ENCODE results near the gene HS1BP3. TPM values are rescaled to one million over a fixed set of nuclear protein-coding genes. Genes with fewer than 3 reads are reported as not detected.

HS1BP3 gene
- total and polyA plus RNA-seq, 9 of the 15 experiments (the other 6 are each of a cell fraction or from before 2014, with no cell fraction given), result 0.41 to 8.3 (median 5.9) TPM

GRCh38 chr2:20654535-20654813 lies 3.6 kb upstream of the HS1BP3 start:
- Histone ChIP-seq H3K27ac (ENCODE audit: extremely low read depth, low read depth, low read length) (no peak overlapping the region), H3K36me3 (ENCODE audit: control insufficient read depth, insufficient read depth, low read length) (no peaks in the 10 kb centered on the region), H2AFZ (ENCODE audit: low read depth, low read length) (no peak overlapping the region), H3K9ac (ENCODE audit: insufficient read depth in 1 of 2, low read depth in 2 of 2, low read length in 2 of 2) (no peak overlapping the region), H3K27me3 (ENCODE audit: control insufficient read depth in 2 of 2, insufficient read depth in 2 of 2, low read length in 2 of 2) (peaks cover 8 to 26% of the 10 kb centered on the region in 2 experiments), H3K9me1 (ENCODE audit: control insufficient read depth, insufficient read depth, low read length) (no peaks in the 10 kb centered on the region), H3K4me3 (no peak overlapping the region), H3K4me2 (ENCODE audit: insufficient read depth, low read length) (no peak overlapping the region), H3K9me3 (replicated peaks; ENCODE audit: control insufficient read depth, insufficient read depth, low read depth, low read length) (no peaks in the 10 kb centered on the region), H3K4me1 (replicated peaks in 1 of 2; ENCODE audit: control insufficient read depth in 2 of 2, insufficient read depth in 2 of 2, low read length in 2 of 2) (peaks cover 6 to 19% of the 10 kb centered on the region in 2 experiments; a peak in 3 of 5 replicates), H3K79me2 (ENCODE audit: control insufficient read depth, insufficient read depth, low read length) (no peaks in the 10 kb centered on the region; the same call in 2 of the 3 replicates), H4K20me1 (replicated peaks; ENCODE audit: control insufficient read depth, insufficient read depth, low read length) (no peaks in the 10 kb centered on the region)
- 29% methylated on average over 2 of the region's 2 CpGs for WGBS (ENCODE audit: insufficient coverage, low coverage, missing lambda C conversion rate)
- DNase-seq (ENCODE audit: extremely low read depth in 1 of 4, low spot score in 3 of 4), result no peak
- ChIA-PET CTCF (ENCODE audit: low intra/inter-chr PET ratio) (interaction anchor here (0.5 kb wide), 1 partner anchor 273 kb away, joined by 3 read pairs; no protein-coding TSS in a partner anchor), POLR2A (interaction anchor here (0.6 kb wide), 1 partner anchor 235 kb away, joined by 3 read pairs; no protein-coding TSS in a partner anchor)
- BruUV-seq (replicated peaks), result no TSS peak
- no peak for FAIRE-seq
- intact Hi-C loops (cut with micrococcal nuclease), result no loop called here
- no peak for ATAC-seq
- in situ Hi-C loops (cut with MboI), result loop anchor here (25.0 kb wide), 1 partner anchor 608 kb away; no protein-coding TSS in a partner anchor
- TF ChIP-seq HES1 (IDR thresholded peaks at IDR 0.05; ENCODE audit: low read depth), result no peak
- no peak for TF ChIP-seq KDM2B (CRISPR knock-in tag; IDR thresholded peaks at IDR 0.05)
- no peak for TF ChIP-seq TRIM25 (IDR thresholded peaks at IDR 0.05; ENCODE audit: borderline replicate concordance)
- no peak for TF ChIP-seq SNIP1 (IDR thresholded peaks at IDR 0.05; ENCODE audit: low read depth)
- TF ChIP-seq ATF2 (CRISPR knock-in tag; IDR thresholded peaks at IDR 0.05), result no peak
- no peak for TF ChIP-seq MGA (IDR thresholded peaks at IDR 0.05)
- no peak for TF ChIP-seq ZNF239 (CRISPR knock-in tag; IDR thresholded peaks at IDR 0.05)
